Upper lobe of left lung (tissue), 6 donors: ENCODE data around the gene SIL1. TPM values are rescaled to one million over a fixed set of nuclear protein-coding genes. Genes with fewer than 3 reads are reported as not detected.

Experiments
- ATAC-seq, 2 donors: fragments of 200-7000 bp; cut with Tn5 transposase; one replicate each; pipeline ENCODE4 v1.9.1; 2022; ENCODE audit warnings: mild to moderate bottlenecking in 2 of 2, moderate library complexity in 2 of 2; ENCODE audit not compliant: low FRiP score in 2 of 2
- DNase-seq, 2 donors: peaks; one replicate each; pipeline ENCODE4 v3.0.0-alpha.2; 2019 to 2020
- H3K27ac ChIP-seq, 4 donors: fragments of 200-600 bp; sonication (generic); one replicate each; pipeline ENCODE4 v1.5.1; 2016 to 2019
- H3K27me3 ChIP-seq, 4 donors: fragments of 200-600 bp; sonication (generic); one replicate each; pipeline ENCODE4 v1.5.1; 2017 to 2019
- H3K36me3 ChIP-seq, 4 donors: fragments of 200-600 bp; sonication (generic); one replicate each; pipeline ENCODE4 v1.5.1; 2016 to 2019
- H3K4me1 ChIP-seq, 4 donors: fragments of 200-600 bp; sonication (generic); one replicate each; pipeline ENCODE4 v1.5.1; 2018 to 2019
- H3K4me3 ChIP-seq, 4 donors: fragments of 200-600 bp; sonication (generic); one replicate each; pipeline ENCODE4 v1.5.1; 2017 to 2019; ENCODE audit warnings: mild to moderate bottlenecking in 2 of 4, moderate library complexity in 1 of 4
- H3K9me3 ChIP-seq, 4 donors: fragments of 200-600 bp; sonication (generic); one replicate each; pipeline ENCODE4 v1.5.1; 2018 to 2019
- EP300 ChIP-seq, 4 donors: sonication (generic); formaldehyde crosslinking; IDR thresholded peaks; one replicate each; pipeline ENCODE4 v1.5.1; 2017; ENCODE audit warnings: antibody characterized with exemption in 4 of 4, control low read depth in 2 of 4
- POLR2A ChIP-seq, 4 donors: fragments of 450-650 bp; IDR thresholded peaks; one replicate each; pipeline ENCODE4 v1.5.1; 2016 to 2017; ENCODE audit warnings: antibody characterized with exemption in 4 of 4, mild to moderate bottlenecking in 2 of 4
- POLR2AphosphoS5 ChIP-seq, 2 donors: sonication (generic); formaldehyde crosslinking; IDR thresholded peaks; one replicate each; pipeline ENCODE4 v1.5.1; 2017; ENCODE audit warnings: antibody characterized with exemption in 2 of 2
- WGBS, 2 donors: methylation state at CpG; one replicate each; pipeline ENCODE4 v1.1.5; 2017 to 2018; 5-methylcytosine and 5-hydroxymethylcytosine counted together
- total RNA-seq, 6 donors: library from RNA; depleted of rRNA in 4 of 6; stranded (reverse); fragments of >200 nt in 4 of 6; gene quantifications; one replicate each; pipeline versions ENCODE4 v1.1.0 to v1.2.1, GENCODE V29; 2016 to 2021
- TF ChIP-seq, protein P1 (sequence below), 6 experiments: fragments of 450-650 bp in 4 of 6; fragments of 200-600 bp in 2 of 6; sonication (generic) in 2 of 6; IDR thresholded peaks; one replicate each; pipeline ENCODE4 v1.5.1; 2016 to 2019; ENCODE audit warnings: antibody characterized with exemption in 6 of 6
- donor health status: DM: no; HTN: no; CAD: no; lungs with moderate emphysema.
- donor health status: DM: no; HTN: yes; CAD: no; lungs with severe emphysema.

SIL1 gene
- total RNA-seq, 6 donors from 2014 or later, result 30.2 to 83.8 (median 51.2) TPM

DNA sequence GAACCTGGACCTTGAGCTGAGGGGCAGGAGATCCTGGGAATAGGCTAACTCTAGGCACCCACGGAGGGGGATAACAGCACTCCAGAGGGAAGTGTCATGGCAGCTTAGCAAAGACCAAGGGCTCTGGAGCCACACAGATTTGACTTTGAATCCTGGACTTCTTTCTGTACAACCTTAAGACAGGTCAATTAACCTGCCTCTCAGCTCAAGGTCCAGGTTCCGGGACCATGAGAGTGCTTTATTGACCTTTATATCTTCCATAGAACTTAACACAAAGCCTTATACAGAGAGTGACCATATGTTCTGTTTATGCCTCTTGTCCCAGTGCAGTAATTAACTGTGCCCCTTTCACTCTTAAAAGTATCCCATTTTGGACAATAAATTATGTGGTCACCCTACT is 232.5 kb downstream of the SIL1 start:
- 95 to 98% methylated on average over 2 of the region's 2 CpGs for WGBS, 2 donors
- no peaks in the 10 kb centered on the region for H3K36me3 ChIP-seq
- H3K27ac ChIP-seq, result no peak overlapping the region
- TF ChIP-seq EP300 (IDR thresholded peaks at IDR 0.05), result no peak
- TF ChIP-seq, protein P1, sequence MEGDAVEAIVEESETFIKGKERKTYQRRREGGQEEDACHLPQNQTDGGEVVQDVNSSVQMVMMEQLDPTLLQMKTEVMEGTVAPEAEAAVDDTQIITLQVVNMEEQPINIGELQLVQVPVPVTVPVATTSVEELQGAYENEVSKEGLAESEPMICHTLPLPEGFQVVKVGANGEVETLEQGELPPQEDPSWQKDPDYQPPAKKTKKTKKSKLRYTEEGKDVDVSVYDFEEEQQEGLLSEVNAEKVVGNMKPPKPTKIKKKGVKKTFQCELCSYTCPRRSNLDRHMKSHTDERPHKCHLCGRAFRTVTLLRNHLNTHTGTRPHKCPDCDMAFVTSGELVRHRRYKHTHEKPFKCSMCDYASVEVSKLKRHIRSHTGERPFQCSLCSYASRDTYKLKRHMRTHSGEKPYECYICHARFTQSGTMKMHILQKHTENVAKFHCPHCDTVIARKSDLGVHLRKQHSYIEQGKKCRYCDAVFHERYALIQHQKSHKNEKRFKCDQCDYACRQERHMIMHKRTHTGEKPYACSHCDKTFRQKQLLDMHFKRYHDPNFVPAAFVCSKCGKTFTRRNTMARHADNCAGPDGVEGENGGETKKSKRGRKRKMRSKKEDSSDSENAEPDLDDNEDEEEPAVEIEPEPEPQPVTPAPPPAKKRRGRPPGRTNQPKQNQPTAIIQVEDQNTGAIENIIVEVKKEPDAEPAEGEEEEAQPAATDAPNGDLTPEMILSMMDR (IDR thresholded peaks at IDR 0.05), result no peak
- TF ChIP-seq POLR2AphosphoS5 (IDR thresholded peaks at IDR 0.05), result no peak
- no peak for TF ChIP-seq POLR2A (IDR thresholded peaks at IDR 0.05)
- no peaks in the 10 kb centered on the region for H3K9me3 ChIP-seq
- no peak overlapping the region for H3K4me3 ChIP-seq
- no peak for ATAC-seq
- no peaks in the 10 kb centered on the region for H3K27me3 ChIP-seq
- peaks cover 0 to 26% (median 11%) of the 10 kb centered on the region in 4 donors for H3K4me1 ChIP-seq
- DNase-seq, result no peak

DNA sequence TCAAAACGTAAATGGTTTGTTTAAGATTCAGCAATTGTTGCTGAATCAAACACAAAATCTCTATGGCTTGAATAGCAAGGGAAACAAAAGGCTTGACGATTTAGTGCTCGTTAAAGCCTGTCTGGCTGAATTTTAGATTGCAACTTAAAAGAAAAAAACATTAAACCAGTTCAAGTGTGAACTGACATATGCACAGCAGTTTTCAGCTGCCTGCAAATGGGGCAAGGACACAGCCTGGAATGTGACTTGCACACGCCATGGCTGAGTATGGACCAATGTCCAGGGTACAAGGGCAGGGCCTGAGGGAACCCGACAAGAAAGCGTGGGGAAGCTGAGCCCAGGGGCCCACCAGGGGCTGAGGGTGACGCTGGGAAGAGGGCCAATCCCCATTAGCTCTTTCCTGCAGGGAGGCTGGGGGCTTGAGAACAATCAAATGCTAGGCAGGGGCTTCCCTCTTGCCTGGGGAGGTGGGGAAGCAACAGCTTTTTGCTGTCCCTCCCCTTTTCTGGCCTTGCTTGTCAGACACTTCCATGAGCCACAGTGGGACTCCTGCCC is 233.4 kb downstream of the SIL1 start:
- Histone ChIP-seq H3K27ac (no peak overlapping the region), H3K4me1 (peaks cover 0 to 30% (median 14%) of the 10 kb centered on the region in 4 donors)
- ATAC-seq, result no peak

DNA sequence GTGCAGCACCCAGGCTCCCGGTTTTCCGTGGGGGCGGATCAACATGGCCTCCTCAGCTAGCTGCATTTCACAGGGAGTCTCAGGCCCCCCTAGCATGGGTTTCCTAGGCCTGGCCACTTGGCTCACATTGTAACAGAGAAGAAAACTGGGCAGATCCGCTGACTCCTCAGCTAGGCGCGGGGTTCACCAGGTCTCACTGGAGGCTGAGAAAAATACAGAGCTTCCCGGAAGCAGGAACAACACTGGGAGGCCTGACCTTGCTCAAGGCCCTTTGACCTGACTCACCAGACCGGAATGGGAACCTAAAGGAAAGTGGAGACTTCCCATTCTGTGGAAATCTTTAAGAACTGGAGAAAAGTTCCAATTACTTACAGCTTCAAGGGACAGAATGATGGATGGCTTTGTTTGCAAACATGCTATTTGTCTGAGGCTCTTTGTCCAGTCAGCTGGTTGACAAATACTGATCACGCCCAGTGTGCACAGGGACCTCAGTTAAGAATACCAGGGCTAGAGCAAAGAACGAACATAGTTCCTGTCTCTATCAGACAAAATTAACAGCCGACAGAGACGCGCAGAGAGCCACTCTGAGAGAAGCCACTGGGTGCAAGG is 234.3 kb downstream of the SIL1 start:
- H3K4me3 ChIP-seq, result no peak overlapping the region
- DNase-seq (no peak), ATAC-seq (no peak)
- H3K36me3 ChIP-seq, result no peaks in the 10 kb centered on the region
- 84 to 88% methylated on average over 13 of the region's 13 CpGs for WGBS, 2 donors
- H3K27ac ChIP-seq, result no peak overlapping the region
- peaks cover 0 to 30% (median 14%) of the 10 kb centered on the region in 4 donors for H3K4me1 ChIP-seq
- no peaks in the 10 kb centered on the region for H3K27me3 ChIP-seq
- no peaks in the 10 kb centered on the region for H3K9me3 ChIP-seq
- TF ChIP-seq, protein P1 (IDR thresholded peaks at IDR 0.05), result no peak
- TF ChIP-seq EP300 (IDR thresholded peaks at IDR 0.05) (no peak), POLR2AphosphoS5 (IDR thresholded peaks at IDR 0.05) (no peak), POLR2A (IDR thresholded peaks at IDR 0.05) (no peak)

More for the DNA sequence above, 233.4 kb downstream of the SIL1 start:
- TF ChIP-seq, protein P1 (IDR thresholded peaks at IDR 0.05), result no peak
- TF ChIP-seq EP300 (IDR thresholded peaks at IDR 0.05), result no peak
- TF ChIP-seq POLR2A (IDR thresholded peaks at IDR 0.05), result no peak
- no peak for TF ChIP-seq POLR2AphosphoS5 (IDR thresholded peaks at IDR 0.05)
- H3K36me3 ChIP-seq, result no peaks in the 10 kb centered on the region
- no peak overlapping the region for H3K4me3 ChIP-seq
- WGBS, 2 donors, result 66 to 69% methylated on average over 7 of the region's 7 CpGs
- DNase-seq, result no peak
- no peaks in the 10 kb centered on the region for H3K9me3 ChIP-seq
- H3K27me3 ChIP-seq, result no peaks in the 10 kb centered on the region

DNA sequence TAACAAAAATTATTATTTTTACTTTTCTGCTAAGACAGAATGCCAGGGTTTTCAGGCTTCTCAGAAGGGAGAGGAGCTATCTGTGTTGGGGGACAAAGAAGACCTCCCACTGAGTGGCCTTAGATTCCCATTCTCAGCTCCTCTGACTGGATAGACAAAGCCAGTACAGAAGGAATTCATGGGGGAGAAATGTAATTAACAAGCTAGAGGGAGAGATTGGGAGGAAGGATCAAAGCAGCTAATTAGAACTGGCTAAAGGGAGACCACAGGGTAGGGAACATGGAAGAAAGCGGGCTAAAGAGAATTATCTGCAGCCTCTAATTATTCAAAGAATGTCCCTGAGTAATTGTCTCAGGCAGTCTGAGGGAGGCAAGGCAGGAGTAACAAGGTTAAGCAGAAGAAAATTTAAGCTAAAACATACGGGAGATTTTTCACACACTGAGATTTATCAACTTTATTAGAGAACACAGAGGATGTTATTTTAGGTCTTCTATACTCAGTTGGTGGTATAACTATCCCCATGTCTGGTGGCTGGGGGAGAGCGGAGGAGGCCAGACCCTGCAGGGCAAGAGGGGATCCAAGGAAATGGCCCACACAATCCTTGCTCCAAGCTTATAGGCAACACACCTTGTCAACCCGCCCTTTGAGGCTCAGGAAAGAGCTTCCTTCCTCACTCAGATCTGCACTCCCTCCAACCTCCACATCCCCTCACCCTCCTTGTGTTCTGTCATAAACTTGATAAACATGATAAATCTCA is 235.4 kb downstream of the SIL1 start:
- no peak for DNase-seq
- TF ChIP-seq, protein P1 (IDR thresholded peaks at IDR 0.05), result no peak
- TF ChIP-seq POLR2AphosphoS5 (IDR thresholded peaks at IDR 0.05) (no peak), POLR2A (IDR thresholded peaks at IDR 0.05) (no peak), EP300 (IDR thresholded peaks at IDR 0.05) (no peak)
- WGBS, 2 donors, result 87 to 88% methylated on average over 4 of the region's 4 CpGs
- Histone ChIP-seq H3K27ac (no peak overlapping the region), H3K9me3 (no peaks in the 10 kb centered on the region), H3K27me3 (no peaks in the 10 kb centered on the region), H3K36me3 (no peaks in the 10 kb centered on the region), H3K4me3 (no peak overlapping the region), H3K4me1 (peaks cover 0 to 24% (median 14%) of the 10 kb centered on the region in 4 donors)
- ATAC-seq, result no peak
